Colonic mucosa (tissue), 4 donors: ENCODE measurements around the gene THAP9. TPM values are rescaled to one million over a fixed set of nuclear protein-coding genes. Genes with fewer than 3 reads are reported as not detected.
"Not testable (repeated sequence)": the region's sequence is repeated elsewhere in the genome, so short reads cannot be mapped to it uniquely, and the experiment has no call there.

Source experiments
- DNase-seq: peaks from one replicate; pipeline ENCODE4 v3.0.0-alpha.2; 2020
- H3K27ac ChIP-seq: fragments of 200-600 bp; one replicate; pipeline ENCODE4 v1.8.0; 2021
- H3K27me3 ChIP-seq: fragments of 200-600 bp; one replicate; pipeline ENCODE4 v1.8.0; 2021
- H3K36me3 ChIP-seq: fragments of 200-600 bp; one replicate; pipeline ENCODE4 v1.8.0; 2021
- H3K4me1 ChIP-seq: fragments of 200-600 bp; one replicate; pipeline ENCODE4 v1.8.0; 2021; ENCODE audit warnings: mild to moderate bottlenecking
- H3K4me3 ChIP-seq: fragments of 200-600 bp; one replicate; pipeline ENCODE4 v1.8.0; 2021
- H3K9ac ChIP-seq, 2 donors: one replicate each; pipeline ENCODE4 v1.7.0; 2013; ENCODE audit warnings: control low read depth in 2 of 2, low read depth in 2 of 2, low read length in 2 of 2
- H3K9me3 ChIP-seq: fragments of 200-600 bp; one replicate; pipeline ENCODE4 v1.8.0; 2021
- intact Hi-C: fragments of 100-400 bp; cut with DNase I; formaldehyde crosslinking; loops from one replicate; pipeline ENCODE4 v1.14.1; 2022
- total RNA-seq, 2 donors: library from RNA; stranded (reverse); fragmentation: NEBNext Ultra II Directional in 1 of 2; extraction: Animal tissue kit (Norgen Biotek cat#: 25700) in 1 of 2; gene quantifications; one replicate each; pipeline ENCODE4 v1.2.1, GENCODE V29; 2021
- TF ChIP-seq, protein P1 (sequence below): fragments of 200-600 bp; IDR thresholded peaks from one replicate; pipeline ENCODE4 v1.8.0; 2022; ENCODE audit warnings: antibody characterized with exemption, mild to moderate bottlenecking
- donor health status: healthy.
- donor health status: DM: no; HTN: no; CAD: no.
- donor health status: DM: no; HTN: no; CAD: no.

THAP9 gene
- total RNA-seq, 2 donors from 2014 or later: 3.5 to 4.6 TPM

DNA sequence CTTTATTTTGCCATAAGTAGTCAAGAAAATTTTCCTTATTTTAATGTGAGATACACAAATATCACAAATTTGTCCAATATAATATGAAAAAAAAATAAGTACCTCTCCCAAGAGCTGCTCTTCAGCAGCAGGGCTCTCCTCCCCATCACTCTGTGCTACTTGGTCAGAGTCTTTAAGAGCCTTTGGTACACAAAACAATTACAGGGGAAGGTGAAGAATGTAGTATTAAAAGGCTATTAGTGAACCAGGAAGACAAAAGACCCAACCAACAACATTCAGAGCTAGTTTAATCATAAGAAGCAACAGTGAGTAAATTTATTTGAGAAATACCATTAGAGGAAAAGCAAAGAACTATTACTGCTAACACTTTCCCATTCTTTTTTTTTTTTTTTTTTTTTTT lies 39.0 kb upstream of the THAP9 start:
- intact Hi-C loops: no loop called here
- DNase-seq: no peak
- peaks cover 13% of the 10 kb centered on the region for H3K36me3 ChIP-seq

DNA sequence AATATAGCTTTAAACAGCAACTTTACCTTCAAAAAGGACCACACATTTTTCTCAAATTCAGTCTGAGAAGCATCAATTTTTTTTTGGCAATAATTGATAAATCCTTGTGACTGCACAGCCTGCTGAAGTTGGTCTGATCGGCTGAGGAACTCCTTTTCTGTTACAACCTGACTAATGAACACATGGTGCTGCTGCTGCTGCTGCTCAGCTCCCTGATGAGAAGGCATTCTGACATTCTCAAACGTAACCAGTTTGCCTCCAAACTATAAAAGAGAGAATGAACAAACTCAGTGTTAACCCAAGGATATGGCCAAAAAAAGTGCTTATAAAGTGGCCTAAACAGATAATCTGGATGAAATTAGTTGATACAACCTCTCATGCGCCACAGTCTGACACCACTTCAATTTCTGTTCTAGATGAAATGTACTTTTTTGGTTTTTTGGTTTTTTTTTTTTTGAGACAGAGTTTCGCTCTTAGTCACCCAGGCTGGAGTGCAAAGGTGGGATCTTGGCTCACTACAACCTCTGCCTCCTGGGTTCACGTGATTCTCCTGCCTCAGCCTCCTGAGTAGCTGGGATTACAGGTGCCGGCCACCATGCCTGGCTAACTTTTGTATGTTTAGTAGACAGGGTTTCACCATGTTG lies 36.1 kb upstream of the THAP9 start:
- no peaks in the 10 kb centered on the region for H3K27me3 ChIP-seq
- peaks cover 3% of the 10 kb centered on the region for H3K36me3 ChIP-seq
- TF ChIP-seq, protein P1, sequence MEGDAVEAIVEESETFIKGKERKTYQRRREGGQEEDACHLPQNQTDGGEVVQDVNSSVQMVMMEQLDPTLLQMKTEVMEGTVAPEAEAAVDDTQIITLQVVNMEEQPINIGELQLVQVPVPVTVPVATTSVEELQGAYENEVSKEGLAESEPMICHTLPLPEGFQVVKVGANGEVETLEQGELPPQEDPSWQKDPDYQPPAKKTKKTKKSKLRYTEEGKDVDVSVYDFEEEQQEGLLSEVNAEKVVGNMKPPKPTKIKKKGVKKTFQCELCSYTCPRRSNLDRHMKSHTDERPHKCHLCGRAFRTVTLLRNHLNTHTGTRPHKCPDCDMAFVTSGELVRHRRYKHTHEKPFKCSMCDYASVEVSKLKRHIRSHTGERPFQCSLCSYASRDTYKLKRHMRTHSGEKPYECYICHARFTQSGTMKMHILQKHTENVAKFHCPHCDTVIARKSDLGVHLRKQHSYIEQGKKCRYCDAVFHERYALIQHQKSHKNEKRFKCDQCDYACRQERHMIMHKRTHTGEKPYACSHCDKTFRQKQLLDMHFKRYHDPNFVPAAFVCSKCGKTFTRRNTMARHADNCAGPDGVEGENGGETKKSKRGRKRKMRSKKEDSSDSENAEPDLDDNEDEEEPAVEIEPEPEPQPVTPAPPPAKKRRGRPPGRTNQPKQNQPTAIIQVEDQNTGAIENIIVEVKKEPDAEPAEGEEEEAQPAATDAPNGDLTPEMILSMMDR: no peak

More for the DNA sequence above, 39.0 kb upstream of the THAP9 start:
- H3K27me3 ChIP-seq: no peaks in the 10 kb centered on the region
- H3K4me1 ChIP-seq: no peaks in the 10 kb centered on the region
- H3K4me3 ChIP-seq: no peak overlapping the region
- no peaks in the 10 kb centered on the region for H3K9me3 ChIP-seq
- H3K27ac ChIP-seq: no peak overlapping the region
- TF ChIP-seq, protein P1: no peak
- no peak overlapping the region for H3K9ac ChIP-seq

DNA sequence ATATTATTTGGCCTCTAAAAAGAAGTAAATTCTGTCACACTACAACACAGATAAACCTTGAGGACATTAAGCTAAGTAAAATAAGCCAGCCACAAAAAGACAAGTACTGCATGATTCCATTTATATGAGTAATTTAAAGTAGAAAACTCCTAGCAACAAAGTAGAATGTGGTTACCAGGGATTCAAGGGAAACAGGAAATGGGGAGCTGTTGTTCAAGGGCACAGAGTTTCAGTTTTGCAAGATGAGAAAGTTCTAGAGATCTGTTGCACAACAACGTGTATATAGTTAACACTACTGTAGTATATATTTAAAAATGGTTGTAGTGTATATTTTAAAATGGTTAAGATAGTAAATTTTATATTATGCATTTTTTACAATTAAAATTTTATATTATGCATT lies 34.9 kb upstream of the THAP9 start:
- Histone ChIP-seq H3K27ac (no peak overlapping the region), H3K9me3 (no peaks in the 10 kb centered on the region), H3K27me3 (no peaks in the 10 kb centered on the region), H3K36me3 (peaks cover 3% of the 10 kb centered on the region), H3K4me1 (no peaks in the 10 kb centered on the region), H3K4me3 (no peak overlapping the region), H3K9ac (no peak overlapping the region)
- intact Hi-C loops: no loop called here
- TF ChIP-seq, protein P1: no peak
- no peak for DNase-seq

More for the DNA sequence above, 36.1 kb upstream of the THAP9 start:
- no peak for DNase-seq
- intact Hi-C loops: no loop called here
- Histone ChIP-seq H3K4me3 (no peak overlapping the region), H3K9me3 (no peaks in the 10 kb centered on the region), H3K4me1 (no peaks in the 10 kb centered on the region), H3K9ac (no peak overlapping the region), H3K27ac (no peak overlapping the region)

DNA sequence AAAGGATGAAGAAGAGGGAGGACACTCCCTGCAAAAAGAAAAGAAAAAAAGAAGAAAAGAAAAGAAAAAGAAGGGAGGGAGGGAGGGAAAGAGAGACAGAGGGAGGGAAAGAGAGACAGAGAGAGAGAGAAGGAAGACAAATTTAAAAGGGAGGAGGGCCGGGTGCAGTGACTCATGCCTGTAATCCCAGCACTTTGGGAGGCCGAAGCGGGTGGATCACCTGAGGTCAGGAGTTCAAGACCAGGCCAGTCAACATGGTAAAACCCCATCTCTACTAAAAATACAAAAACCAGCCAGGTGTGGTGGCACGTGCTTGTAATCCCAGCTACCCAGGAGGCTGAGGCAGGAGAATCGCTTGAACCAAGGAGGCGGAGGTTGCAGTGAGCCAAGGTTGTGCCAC lies 34.5 kb upstream of the THAP9 start:
- DNase-seq, H3K36me3 ChIP-seq, H3K27me3 ChIP-seq, H3K4me1 ChIP-seq, intact Hi-C loops, H3K4me3 ChIP-seq, H3K9ac ChIP-seq, H3K27ac ChIP-seq, H3K9me3 ChIP-seq: not testable (repeated sequence)

DNA sequence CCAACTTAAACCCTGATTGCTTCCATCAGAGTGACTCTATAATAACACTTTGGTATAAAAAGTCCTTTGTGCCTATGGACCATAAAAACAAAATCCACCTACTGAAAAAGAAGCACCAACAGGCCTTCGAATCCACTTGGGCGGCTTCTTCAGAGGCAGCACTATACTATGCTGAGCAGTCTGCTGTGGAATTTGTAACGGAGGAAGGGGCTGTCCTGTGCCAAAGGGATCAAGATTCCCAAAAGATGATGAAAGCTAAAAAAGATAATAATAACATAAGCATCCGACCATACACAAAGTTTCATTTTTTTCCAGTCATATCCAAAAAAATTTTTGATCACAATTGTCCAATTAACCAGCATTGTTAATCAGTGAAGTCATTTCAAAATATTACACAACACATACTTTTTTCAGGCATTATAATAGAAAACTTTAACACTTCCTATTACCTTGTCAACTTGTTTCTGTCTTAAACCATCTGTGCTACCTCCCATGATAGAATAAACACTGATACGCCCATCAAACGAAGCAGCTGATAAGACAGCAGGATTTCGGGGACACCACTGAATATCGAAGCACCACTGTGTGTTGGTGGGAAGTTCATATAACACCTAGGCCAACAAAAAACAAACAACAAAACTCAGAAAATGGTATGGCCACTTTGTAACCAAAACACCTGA lies 33.7 kb upstream of the THAP9 start:
- H3K4me1 ChIP-seq: no peaks in the 10 kb centered on the region
- no peak overlapping the region for H3K9ac ChIP-seq
- intact Hi-C loops: no loop called here
- no peak for DNase-seq
- no peak overlapping the region for H3K4me3 ChIP-seq
- TF ChIP-seq, protein P1: no peak
- H3K27me3 ChIP-seq: no peaks in the 10 kb centered on the region
- H3K36me3 ChIP-seq: peaks cover 5% of the 10 kb centered on the region
- no peaks in the 10 kb centered on the region for H3K9me3 ChIP-seq
- H3K27ac ChIP-seq: no peak overlapping the region

DNA sequence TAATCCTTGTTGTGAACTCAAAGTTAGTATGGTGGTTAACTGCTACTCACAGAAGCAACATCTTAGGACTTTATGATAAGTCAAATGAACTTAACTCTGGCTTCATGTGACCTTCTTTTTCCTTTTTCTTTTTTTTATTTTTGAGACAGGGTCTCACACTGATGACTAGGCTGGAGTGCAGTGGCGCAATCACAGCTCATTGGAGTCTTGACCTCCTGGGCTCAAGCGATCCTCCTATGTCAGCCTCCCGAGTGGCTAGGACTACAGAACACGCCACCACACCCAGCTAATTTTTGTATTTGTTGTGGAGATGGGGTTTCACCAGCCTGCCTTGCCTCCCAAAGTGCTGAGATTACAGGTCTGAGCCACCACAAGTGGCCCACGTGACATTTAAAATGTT lies 32.0 kb upstream of the THAP9 start:
- H3K4me1 ChIP-seq: no peaks in the 10 kb centered on the region
- H3K9me3 ChIP-seq: no peaks in the 10 kb centered on the region
- no peak overlapping the region for H3K27ac ChIP-seq
- H3K9ac ChIP-seq: no peak overlapping the region
- intact Hi-C loops: no loop called here
- TF ChIP-seq, protein P1: no peak
- H3K27me3 ChIP-seq: no peaks in the 10 kb centered on the region
- no peak for DNase-seq
- H3K4me3 ChIP-seq: no peak overlapping the region
- peaks cover 16% of the 10 kb centered on the region for H3K36me3 ChIP-seq
